PC-3 (cell line): Measurements from ENCODE around the gene MCCC1. TPM values are rescaled to one million over a fixed set of nuclear protein-coding genes. Genes with fewer than 3 reads are reported as not detected.
"Not testable (repeated sequence)": the region's sequence is repeated elsewhere in the genome, so short reads cannot be mapped to it uniquely, and the experiment has no call there.

Experiments used
- ATAC-seq: fragments of 200-7000 bp; cut with Tn5 transposase; 2 replicates; pipeline ENCODE4 v1.9.1; 2020; ENCODE audit warnings: mild to moderate bottlenecking, moderate library complexity
- BruUV-seq: library from RNA; stranded (reverse); fragments of 400-500 nt; replicated peaks from 2 replicates; lab custom pipeline; 2021; lab: Mats Ljungman, UMichigan
- CTCF ChIA-PET: fragments of 300-600 bp; sonication (Branson Sonifier 250); formaldehyde crosslinking; loops from one replicate; lab custom pipeline; 2022; ENCODE audit warnings: antibody characterized with exemption; lab: Charles Lee
- POLR2A ChIA-PET: fragments of 300-600 bp; sonication (Branson Sonifier 250); formaldehyde crosslinking; loops from one replicate; lab custom pipeline; 2022; ENCODE audit warnings: antibody characterized with exemption; ENCODE audit not compliant: unreplicated experiment; lab: Charles Lee
- DNase-seq: peaks from one replicate; pipeline ENCODE4 v3.0.0-alpha.2; 2015
- H2AFZ ChIP-seq: fragments of 300-600 bp; sonication (generic); 2 replicates; pipeline ENCODE4 v1.6.0; 2016; ENCODE audit warnings: antibody characterized with exemption, low read length
- H3F3A ChIP-seq: fragments of 300-600 bp; sonication (generic); one replicate; pipeline ENCODE4 v1.6.0; 2017; ENCODE audit warnings: antibody characterized with exemption, low read length, control low read depth, mild to moderate bottlenecking; ENCODE audit not compliant: unreplicated experiment
- H3K27ac ChIP-seq: fragments of 300-600 bp; sonication (generic); 2 replicates; pipeline ENCODE4 v1.5.1; 2016; ENCODE audit warnings: mild to moderate bottlenecking, low read length
- H3K27me3 ChIP-seq: fragments of 300-600 bp; sonication (generic); 2 replicates; pipeline ENCODE4 v1.6.1; 2016; ENCODE audit warnings: low read length, mixed read lengths
- H3K36me3 ChIP-seq: fragments of 300-600 bp; sonication (generic); 2 replicates; pipeline ENCODE4 v1.6.1; 2016; ENCODE audit warnings: low read depth, mixed run types, low read length, mixed read lengths
- H3K4me1 ChIP-seq: fragments of 300-600 bp; sonication (generic); 2 replicates; pipeline ENCODE4 v1.5.1; 2016; ENCODE audit warnings: low read length; ENCODE audit not compliant: insufficient read depth
- H3K4me2 ChIP-seq: fragments of 300-600 bp; sonication (generic); 2 replicates; pipeline ENCODE4 v1.6.0; 2016; ENCODE audit warnings: low read length
- H3K4me3 ChIP-seq: fragments of 300-600 bp; sonication (generic); 2 replicates; pipeline ENCODE4 v1.5.1; 2016; ENCODE audit warnings: mild to moderate bottlenecking, low read length, mixed read lengths
- H3K79me2 ChIP-seq: fragments of 300-600 bp; sonication (generic); 2 replicates; pipeline ENCODE4 v1.6.1; 2017; ENCODE audit warnings: low read length, mixed read lengths
- H3K9ac ChIP-seq: fragments of 300-600 bp; sonication (generic); 2 replicates; pipeline ENCODE4 v1.6.0; 2016; ENCODE audit warnings: mild to moderate bottlenecking, low read length
- H3K9me2 ChIP-seq: fragments of 300-600 bp; sonication (generic); replicated peaks from 2 replicates; pipeline ENCODE4 v1.6.1; 2016; ENCODE audit warnings: mixed run types, low read length, mixed read lengths
- H3K9me3 ChIP-seq: fragments of 300-600 bp; sonication (generic); 2 replicates; pipeline ENCODE4 v1.6.1; 2016; ENCODE audit warnings: low read length, mixed read lengths
- H4K20me1 ChIP-seq: fragments of 300-600 bp; sonication (generic); 2 replicates; pipeline ENCODE4 v1.6.1; 2016; ENCODE audit warnings: low read length, mixed read lengths
- EZH2 ChIP-seq: fragments of 300-600 bp; sonication (generic); IDR thresholded peaks from one replicate; pipeline ENCODE4 v1.6.1; 2017; ENCODE audit warnings: antibody characterized with exemption, mild to moderate bottlenecking, low read length; ENCODE audit not compliant: unreplicated experiment
- EZH2phosphoT487 ChIP-seq: fragments of 300-600 bp; sonication (generic); IDR thresholded peaks from 2 replicates; pipeline ENCODE4 v1.6.1; 2018; ENCODE audit warnings: mild to moderate bottlenecking, antibody characterized with exemption, low read length, borderline replicate concordance
- intact Hi-C: fragments of 100-400 bp; cut with micrococcal nuclease; formaldehyde crosslinking; loops from 2 replicates; pipeline ENCODE4 v1.9.0; 2023
- total RNA-seq: library from RNA; depleted of rRNA; stranded (reverse); fragments of >200 nt; gene quantifications from 2 replicates; pipeline ENCODE4 v1.2.3, GENCODE V29; 2014
- TF ChIP-seq, protein P1 (sequence below): fragments of 300-600 bp; sonication (generic); conservative IDR thresholded peaks from 2 replicates; pipeline ENCODE4 v1.5.1; 2017; ENCODE audit warnings: antibody characterized with exemption, low read depth, mild to moderate bottlenecking, low read length

Gene MCCC1
- total RNA-seq, 1 experiment from 2014 or later = 18.5 TPM

DNA sequence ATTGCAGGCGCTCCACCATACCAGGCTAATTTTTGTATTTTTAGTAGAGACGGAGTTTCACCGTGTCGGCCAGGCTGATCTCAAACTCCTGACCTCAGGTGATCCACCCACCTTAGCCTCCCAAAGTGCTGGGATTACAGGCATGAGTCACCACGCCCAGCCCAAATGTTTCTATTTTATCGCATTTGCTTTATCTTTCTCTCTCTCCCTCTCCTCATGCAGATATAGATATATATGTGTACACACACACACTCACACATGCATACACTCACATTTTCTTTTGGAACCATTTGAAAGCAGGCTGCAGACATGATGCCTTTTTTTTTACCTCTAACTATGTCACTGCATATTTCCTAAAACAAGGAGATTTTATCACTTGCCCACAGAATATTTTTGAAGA is 7.3 kb upstream of the MCCC1 start:
- intact Hi-C loops = no loop called here
- CTCF ChIA-PET = no interaction called here
- Histone ChIP-seq H3K9me2 (no peaks in the 10 kb centered on the region), H3K27ac (no peak overlapping the region), H3F3A (no peaks in the 10 kb centered on the region), H3K9me3 (no peaks in the 10 kb centered on the region), H3K9ac (no peak overlapping the region), H2AFZ (no peak overlapping the region), H3K4me2 (peak overlapping the region; percentile 32; the same call in 1 of the 2 replicates), H3K4me1 (peaks cover 20% of the 10 kb centered on the region), H4K20me1 (no peaks in the 10 kb centered on the region), H3K4me3 (no peak overlapping the region), H3K36me3 (no peaks in the 10 kb centered on the region), H3K79me2 (no peaks in the 10 kb centered on the region), H3K27me3 (no peaks in the 10 kb centered on the region)
- DNase-seq (no peak), ATAC-seq (peak; percentile 30)
- no peak for TF ChIP-seq EZH2
- TF ChIP-seq, protein P1, sequence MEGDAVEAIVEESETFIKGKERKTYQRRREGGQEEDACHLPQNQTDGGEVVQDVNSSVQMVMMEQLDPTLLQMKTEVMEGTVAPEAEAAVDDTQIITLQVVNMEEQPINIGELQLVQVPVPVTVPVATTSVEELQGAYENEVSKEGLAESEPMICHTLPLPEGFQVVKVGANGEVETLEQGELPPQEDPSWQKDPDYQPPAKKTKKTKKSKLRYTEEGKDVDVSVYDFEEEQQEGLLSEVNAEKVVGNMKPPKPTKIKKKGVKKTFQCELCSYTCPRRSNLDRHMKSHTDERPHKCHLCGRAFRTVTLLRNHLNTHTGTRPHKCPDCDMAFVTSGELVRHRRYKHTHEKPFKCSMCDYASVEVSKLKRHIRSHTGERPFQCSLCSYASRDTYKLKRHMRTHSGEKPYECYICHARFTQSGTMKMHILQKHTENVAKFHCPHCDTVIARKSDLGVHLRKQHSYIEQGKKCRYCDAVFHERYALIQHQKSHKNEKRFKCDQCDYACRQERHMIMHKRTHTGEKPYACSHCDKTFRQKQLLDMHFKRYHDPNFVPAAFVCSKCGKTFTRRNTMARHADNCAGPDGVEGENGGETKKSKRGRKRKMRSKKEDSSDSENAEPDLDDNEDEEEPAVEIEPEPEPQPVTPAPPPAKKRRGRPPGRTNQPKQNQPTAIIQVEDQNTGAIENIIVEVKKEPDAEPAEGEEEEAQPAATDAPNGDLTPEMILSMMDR = no peak
- TF ChIP-seq EZH2phosphoT487 = no peak
- BruUV-seq = no TSS peak
- POLR2A ChIA-PET = no interaction called here

DNA sequence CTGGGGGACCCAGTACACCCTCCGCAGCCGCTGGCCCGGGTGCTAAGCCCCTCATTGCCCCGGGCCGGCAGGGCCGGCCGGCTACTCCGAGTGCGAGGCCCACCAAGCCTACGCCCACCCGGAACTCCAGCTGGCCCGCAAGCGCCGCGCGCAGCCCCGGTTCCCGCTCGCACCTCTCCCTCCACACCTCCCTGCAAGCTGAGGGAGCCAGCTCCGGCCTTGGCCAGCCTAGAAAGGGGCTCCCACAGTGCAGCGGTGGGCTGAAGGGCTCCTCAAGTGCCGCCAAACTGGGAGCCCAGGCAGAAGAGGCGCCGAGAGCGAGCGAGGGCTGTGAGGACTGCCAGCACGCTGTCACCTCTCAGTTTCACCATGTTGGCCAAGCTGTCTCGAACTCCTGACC is 4.7 kb upstream of the MCCC1 start:
- intact Hi-C loops, H3K9me3 ChIP-seq, H3K27me3 ChIP-seq, H2AFZ ChIP-seq, H3K36me3 ChIP-seq, H3K4me3 ChIP-seq, DNase-seq, H3K27ac ChIP-seq, H3F3A ChIP-seq, H3K4me2 ChIP-seq, BruUV-seq, H4K20me1 ChIP-seq, POLR2A ChIA-PET, H3K79me2 ChIP-seq, ATAC-seq, H3K9ac ChIP-seq, H3K9me2 ChIP-seq: not testable (repeated sequence)
- CTCF ChIA-PET = interaction anchor here (1.0 kb wide), 1 partner anchor 81 kb away, joined by 3 read pairs; no protein-coding TSS in a partner anchor
- peaks cover 30% of the 10 kb centered on the region for H3K4me1 ChIP-seq

DNA sequence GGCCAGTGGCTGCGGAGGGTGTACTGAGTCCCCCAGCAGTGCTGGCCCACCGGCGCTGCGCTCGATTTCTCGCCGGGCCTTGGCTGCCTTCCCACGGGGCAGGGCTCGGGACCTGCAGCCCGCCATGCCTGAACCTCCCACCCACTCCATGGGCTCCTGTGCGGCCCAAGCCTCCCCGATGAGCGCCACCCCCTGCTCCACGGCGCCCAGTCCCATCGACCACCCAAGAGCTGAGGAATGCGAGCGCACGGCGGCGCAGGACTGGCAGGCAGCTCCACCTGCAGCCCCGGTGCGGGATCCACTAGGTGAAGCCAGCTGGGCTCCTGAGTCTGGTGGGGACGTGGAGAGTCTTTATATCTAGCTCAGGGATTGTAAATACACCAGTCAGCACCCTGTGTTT is 1.7 kb upstream of the MCCC1 start:
- H3K9me3 ChIP-seq, DNase-seq, H3K9ac ChIP-seq, H3K4me2 ChIP-seq, POLR2A ChIA-PET, H3F3A ChIP-seq, CTCF ChIA-PET, ATAC-seq, H3K4me3 ChIP-seq, BruUV-seq, intact Hi-C loops, H2AFZ ChIP-seq, H4K20me1 ChIP-seq, H3K36me3 ChIP-seq, H3K9me2 ChIP-seq, H3K27me3 ChIP-seq: not testable (repeated sequence)
- Histone ChIP-seq H3K27ac (peak overlapping the region; percentile 79; the same call in 1 of the 2 replicates), H3K4me1 (peaks cover 17% of the 10 kb centered on the region), H3K79me2 (peaks cover 14% of the 10 kb centered on the region)

DNA sequence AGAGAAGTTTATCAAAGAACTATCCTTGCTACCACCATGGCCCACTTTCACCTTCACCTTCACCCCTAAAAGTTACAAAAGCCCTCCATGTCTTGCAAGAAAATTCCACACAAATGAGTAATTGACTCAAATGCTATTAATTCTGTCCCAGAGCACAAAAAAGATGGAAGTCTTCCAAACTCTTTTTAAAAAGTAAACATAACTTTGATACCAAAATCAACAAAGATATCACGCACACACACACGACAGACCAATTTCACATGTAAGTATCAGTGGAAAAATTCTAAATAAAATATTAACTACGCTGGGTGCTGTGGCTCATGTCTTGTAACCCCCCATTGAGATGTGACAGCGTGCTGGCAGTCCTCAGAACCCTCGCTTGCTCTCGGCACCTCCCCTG is 1.1 kb upstream of the MCCC1 start:
- intact Hi-C loops = no loop called here
- ATAC-seq (peak; percentile 37), DNase-seq (peak; percentile 93)
- Histone ChIP-seq H3K4me2 (peak overlapping the region; percentile 77), H3K9me3 (no peaks in the 10 kb centered on the region), H3K9ac (peak overlapping the region; percentile 61), H3K36me3 (no peaks in the 10 kb centered on the region), H3K27ac (peak overlapping the region; percentile 79), H3K27me3 (no peaks in the 10 kb centered on the region), H2AFZ (no peak overlapping the region), H4K20me1 (no peaks in the 10 kb centered on the region), H3F3A (no peaks in the 10 kb centered on the region), H3K79me2 (peaks cover 14% of the 10 kb centered on the region), H3K4me3 (peak overlapping the region; percentile 46; the same call in 1 of the 2 replicates), H3K9me2 (no peaks in the 10 kb centered on the region), H3K4me1 (peaks cover 20% of the 10 kb centered on the region)
- ChIA-PET CTCF (interaction anchor here (0.6 kb wide), 1 partner anchor 122 kb away, joined by 6 read pairs; no protein-coding TSS in a partner anchor), POLR2A (no interaction called here)
- BruUV-seq = no TSS peak
- no peak for TF ChIP-seq EZH2
- TF ChIP-seq, protein P1 = no peak
- TF ChIP-seq EZH2phosphoT487 = no peak
